ENCODE measurements around the gene CATSPERD.
"Not testable (repeated sequence)": the region's sequence is repeated elsewhere in the genome, so short reads cannot be mapped to it uniquely, and the experiment has no call there.

The CATSPERD gene

GRCh38 chr19:5743630-5744029 lies 23.2 kb downstream of the CATSPERD start:
- no peak for DNase-seq

- not testable (repeated sequence) for DNase-seq
Observed at GRCh38 chr19:5744999-5745398, 24.6 kb downstream of the CATSPERD start.

GRCh38 chr19:5748920-5749319 lies 28.5 kb downstream of the CATSPERD start:
- DNase-seq: not testable (repeated sequence)

GRCh38 chr19:5749505-5749904 lies 29.1 kb downstream of the CATSPERD start:
- no peak for DNase-seq

- no peak for DNase-seq
Observed at GRCh38 chr19:5751709-5752108, 31.3 kb downstream of the CATSPERD start.

- no peak for DNase-seq
Observed at GRCh38 chr19:5753743-5754142, 33.3 kb downstream of the CATSPERD start.

- DNase-seq: no peak
Observed at GRCh38 chr19:5762608-5763217, 42.3 kb downstream of the CATSPERD start.

GRCh38 chr19:5765220-5765619 lies 44.8 kb downstream of the CATSPERD start:
- no peak for DNase-seq

- DNase-seq: no peak
Observed at GRCh38 chr19:5767949-5768348, 47.5 kb downstream of the CATSPERD start.

- no peak for DNase-seq
Observed at GRCh38 chr19:5772416-5772815, 52.0 kb downstream of the CATSPERD start.

- DNase-seq: no peak
Observed at GRCh38 chr19:5773276-5773675, 52.8 kb downstream of the CATSPERD start.

GRCh38 chr19:5774921-5775320 lies 54.5 kb downstream of the CATSPERD start:
- no peak for DNase-seq

- DNase-seq: no peak
Observed at GRCh38 chr19:5775668-5776309, 55.4 kb downstream of the CATSPERD start.

- no peak for DNase-seq
Observed at GRCh38 chr19:5778402-5778801, 58.0 kb downstream of the CATSPERD start.

GRCh38 chr19:5780916-5781315 lies 60.5 kb downstream of the CATSPERD start:
- DNase-seq: not testable (repeated sequence)

- no peak for DNase-seq
Observed at GRCh38 chr19:5782322-5782721, 61.9 kb downstream of the CATSPERD start.

- no peak for DNase-seq
Observed at GRCh38 chr19:5782945-5783919, 62.8 kb downstream of the CATSPERD start.

GRCh38 chr19:5784581-5785147 lies 64.2 kb downstream of the CATSPERD start, which contains the start of gene PRR22:
PRR22 (minus strand) TSS chr19:5784746; CDS start chr19:5784660, 86 bp downstream.
- DNase-seq: no peak

GRCh38 chr19:5785423-5785822 lies 65.0 kb downstream of the CATSPERD start:
- DNase-seq: no peak

GRCh38 chr19:5786593-5787408 lies 66.4 kb downstream of the CATSPERD start:
- no peak for DNase-seq

- DNase-seq: no peak
Observed at GRCh38 chr19:5787409-5788182, 67.2 kb downstream of the CATSPERD start.
